Measurements from ENCODE around the gene GIT1. TPM values are rescaled to one million over a fixed set of nuclear protein-coding genes. Genes with fewer than 3 reads are reported as not detected.
A peak's percentile ranks its signal among the peaks of the same experiment; 100 is the strongest.

GIT1 gene
- total RNA-seq, 2 experiments from 2014 or later, result 72.7 to 75.1 TPM

DNA sequence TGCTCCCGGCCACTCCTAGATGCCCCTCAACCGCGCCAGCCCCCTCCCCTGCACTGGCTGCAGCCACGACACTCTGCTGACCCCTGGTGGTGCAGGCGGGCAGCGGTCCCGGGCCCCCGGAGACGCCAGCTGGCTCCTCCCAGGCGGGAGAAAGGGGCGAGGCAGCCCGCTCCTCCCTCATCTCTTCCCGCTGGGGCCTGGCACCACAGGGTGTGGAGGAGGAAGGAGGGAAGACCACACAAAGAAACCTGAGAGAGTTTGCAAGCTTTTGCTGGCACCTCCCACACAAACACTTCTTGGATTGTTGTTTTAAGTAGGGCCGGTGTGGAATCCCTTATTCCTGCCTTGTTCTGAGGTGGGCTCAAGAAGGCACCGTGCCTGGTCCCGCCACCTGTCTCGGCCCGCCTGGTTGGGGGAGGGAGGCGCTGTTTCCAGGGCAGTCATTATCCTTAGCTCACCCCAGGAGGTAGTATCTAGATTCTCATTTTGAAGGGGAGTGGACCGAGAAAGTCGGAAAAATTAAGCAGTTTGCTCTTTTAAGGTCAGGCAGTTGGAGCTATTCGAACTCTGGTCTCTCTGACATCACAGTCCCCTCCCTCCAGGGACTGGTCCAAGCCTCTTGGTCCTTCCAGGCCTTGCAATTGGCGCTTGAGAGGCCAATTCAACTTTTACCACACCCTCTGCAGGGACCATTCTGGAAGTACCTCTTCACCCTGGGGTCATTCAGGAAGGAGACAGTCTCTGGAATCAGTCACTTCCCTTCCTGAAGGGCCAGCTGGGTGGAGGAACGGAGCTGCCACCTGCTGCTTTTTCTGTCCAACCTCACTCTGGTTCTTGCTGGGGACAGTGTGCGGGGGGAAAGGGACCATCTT is 2.5 kb upstream of the GIT1 start:
- ChIA-PET POLR2A (interaction anchor here (0.9 to 2.3 kb wide), 5 partner anchors 10 to 338 kb away, joined by 3 to 10 read pairs (median 3); partner anchors contain the start of genes ABHD15, SSH2 and TP53I13), CTCF (interaction anchor here (0.6 to 4.7 kb wide), 21 partner anchors 9 to 468 kb away, joined by 3 to 107 read pairs (median 6); partner anchors contain the start of genes ABHD15 and TP53I13)
- Mint-ChIP-seq H3K9me3 (ENCODE audit: insufficient read depth) (no peaks in the 10 kb centered on the region), H3K27ac (peak overlapping the region; percentile 73), H3K4me1 (ENCODE audit: low read depth) (peaks cover 53% of the 10 kb centered on the region), H3K27me3 (ENCODE audit: low read depth) (no peaks in the 10 kb centered on the region), H3K4me3 (peak overlapping the region; percentile 85), H3K36me3 (ENCODE audit: low read depth) (peaks cover 2% of the 10 kb centered on the region)
- peak; percentile 47 for ATAC-seq
- peak; percentile 84 for DNase-seq

DNA sequence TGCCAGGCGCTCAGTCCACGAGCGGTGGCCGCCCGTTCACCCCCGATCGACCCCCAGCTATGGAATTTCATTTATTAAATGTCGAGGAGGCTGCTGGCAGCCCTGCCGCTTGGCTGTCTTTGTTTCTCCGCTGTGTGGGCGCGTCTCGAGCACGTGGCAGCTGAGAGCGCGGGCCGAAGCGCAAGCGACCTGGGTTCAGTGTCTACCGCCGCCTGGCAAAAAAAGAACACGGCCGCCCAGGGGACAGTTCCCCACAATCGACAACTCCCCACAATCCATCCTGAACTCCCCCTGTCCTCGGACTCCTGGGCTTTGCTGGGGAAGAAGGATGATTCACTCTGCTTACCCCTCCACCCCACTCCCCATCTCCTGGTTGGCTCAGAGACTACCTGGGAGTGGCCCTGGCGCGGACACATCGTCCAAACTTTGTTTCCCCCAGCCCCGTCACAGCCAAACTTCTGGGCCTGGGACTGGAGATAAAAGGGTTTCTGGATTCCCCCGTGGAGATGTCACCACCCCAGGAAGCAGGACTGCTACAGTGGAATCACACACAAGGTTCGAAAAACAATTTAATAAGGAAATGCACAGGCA is 1.8 kb upstream of the GIT1 start:
- H3K27ac Mint-ChIP-seq, result peak overlapping the region; percentile 73
- DNase-seq (peak; percentile 49), ATAC-seq (no peak)
- ChIA-PET CTCF (interaction anchor here (0.7 to 4.7 kb wide), 20 partner anchors 9 to 467 kb away, joined by 3 to 107 read pairs (median 6); partner anchors contain the start of genes ABHD15 and TP53I13), POLR2A (interaction anchor here (0.8 to 2.3 kb wide), 4 partner anchors 24 to 26 kb away, joined by 4 to 10 read pairs (median 4); partner anchors contain the start of genes ABHD15 and TP53I13)
- peak overlapping the region; percentile 85 for H3K4me3 Mint-ChIP-seq
- no peaks in the 10 kb centered on the region for H3K9me3 Mint-ChIP-seq (ENCODE audit: insufficient read depth)
- no peaks in the 10 kb centered on the region for H3K27me3 Mint-ChIP-seq (ENCODE audit: low read depth)
- peaks cover 2% of the 10 kb centered on the region for H3K36me3 Mint-ChIP-seq (ENCODE audit: low read depth)
- peaks cover 60% of the 10 kb centered on the region for H3K4me1 Mint-ChIP-seq (ENCODE audit: low read depth)

DNA sequence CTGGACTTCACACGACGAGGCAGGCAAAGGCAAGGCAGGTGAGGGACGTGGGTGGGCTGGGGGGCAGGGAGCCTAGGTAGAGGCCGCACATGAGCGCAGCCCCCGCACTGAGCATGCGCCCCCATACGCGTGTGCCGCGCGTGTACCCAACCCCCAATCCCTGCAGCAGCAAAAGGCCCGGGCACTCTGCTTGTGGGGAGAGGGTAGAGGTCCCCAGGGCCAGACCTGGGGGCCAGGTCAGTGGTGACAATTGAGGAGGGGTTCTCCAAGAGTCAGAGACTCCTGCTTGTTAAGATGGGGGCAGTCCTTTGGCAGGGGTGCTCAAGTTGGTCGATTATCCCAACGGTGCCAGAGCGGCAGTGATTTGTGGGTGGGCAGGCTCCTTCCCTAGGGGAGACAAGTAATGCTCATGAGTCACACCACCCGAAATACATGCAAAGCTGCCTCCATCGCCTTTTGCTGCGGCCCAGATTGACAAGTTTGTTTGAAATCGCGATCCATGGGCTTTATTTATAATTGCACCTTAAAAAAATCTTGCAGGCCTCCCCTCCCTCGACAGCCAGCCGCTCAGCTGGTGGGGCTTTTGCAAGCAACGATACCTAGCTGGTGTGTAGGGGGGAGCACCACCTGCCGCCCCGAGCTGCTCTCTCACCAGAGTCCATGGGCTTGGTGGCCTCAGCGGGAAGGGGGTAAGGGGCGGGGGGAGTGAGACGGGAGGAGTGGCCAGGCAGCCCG is 1.1 kb upstream of the GIT1 start:
- peaks cover 64% of the 10 kb centered on the region for H3K4me1 Mint-ChIP-seq (ENCODE audit: low read depth)
- peak overlapping the region; percentile 85 for H3K4me3 Mint-ChIP-seq
- DNase-seq (no peak), ATAC-seq (no peak)
- ChIA-PET POLR2A (interaction anchor here (0.8 to 1.3 kb wide), 3 partner anchors 23 to 27 kb away, joined by 4 read pairs; partner anchors contain the start of genes ABHD15 and TP53I13), CTCF (interaction anchor here (0.8 to 4.7 kb wide), 11 partner anchors 8 to 370 kb away, joined by 3 to 107 read pairs (median 7); partner anchors contain the start of genes ABHD15 and TP53I13)
- H3K27me3 Mint-ChIP-seq (ENCODE audit: low read depth), result no peaks in the 10 kb centered on the region
- H3K9me3 Mint-ChIP-seq (ENCODE audit: insufficient read depth), result no peaks in the 10 kb centered on the region
- peak overlapping the region; percentile 90 for H3K27ac Mint-ChIP-seq
- peaks cover 2% of the 10 kb centered on the region for H3K36me3 Mint-ChIP-seq (ENCODE audit: low read depth)

DNA sequence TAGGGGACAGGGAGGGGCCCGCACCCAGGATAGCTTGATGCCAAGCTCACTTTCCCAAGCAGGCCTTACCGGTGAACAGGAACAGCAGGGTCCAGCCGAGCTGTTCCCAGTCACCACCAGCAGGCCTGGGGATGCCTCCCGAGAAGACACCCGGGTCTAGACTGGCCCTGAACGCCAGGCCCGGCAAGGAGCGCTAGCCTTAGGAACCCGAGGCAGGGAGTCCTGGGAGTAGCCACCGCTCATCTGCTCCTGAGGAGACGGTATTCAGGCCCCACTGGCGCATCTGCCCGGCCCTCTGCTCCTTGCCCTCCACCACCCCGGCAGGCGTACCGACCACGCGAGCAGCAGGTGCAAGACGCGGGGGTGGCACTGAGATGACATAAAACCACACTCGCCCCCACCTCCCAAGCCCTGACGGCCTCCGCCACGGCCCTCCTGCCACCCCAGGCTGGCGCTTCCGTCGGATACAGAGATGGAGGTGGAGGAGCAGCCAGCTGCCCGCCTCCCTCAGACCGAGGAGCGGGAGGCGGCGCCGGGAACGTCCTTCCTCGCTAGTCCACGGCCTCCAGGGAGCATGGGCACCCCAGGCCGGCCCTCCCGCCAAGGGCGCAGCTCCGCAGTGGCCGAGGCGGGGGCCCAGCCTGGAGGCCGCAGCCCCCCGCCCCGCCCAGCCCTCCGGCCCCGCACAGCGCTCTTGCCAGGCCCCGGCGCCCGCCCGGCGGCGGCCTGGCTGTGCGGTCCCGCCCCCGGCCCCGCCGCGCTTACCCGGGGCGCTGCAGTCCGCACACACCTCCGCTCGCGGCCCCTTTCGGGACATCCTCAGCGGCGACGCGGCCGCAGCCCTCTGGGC is 661 bp downstream of the GIT1 start:
- ATAC-seq, result peak; percentile 24
- DNase-seq, result peak; percentile 52
- Mint-ChIP-seq H3K4me1 (ENCODE audit: low read depth) (peaks cover 76% of the 10 kb centered on the region), H3K9me3 (ENCODE audit: insufficient read depth) (no peaks in the 10 kb centered on the region), H3K36me3 (ENCODE audit: low read depth) (peaks cover 5% of the 10 kb centered on the region), H3K4me3 (peak overlapping the region; percentile 97), H3K27me3 (ENCODE audit: low read depth) (no peaks in the 10 kb centered on the region), H3K27ac (peak overlapping the region; percentile 87)
- ChIA-PET CTCF (interaction anchor here (1.0 to 2.7 kb wide), 9 partner anchors 10 to 219 kb away, joined by 3 to 25 read pairs (median 8); partner anchors contain the start of genes ABHD15 and TP53I13), POLR2A (interaction anchor here (1.0 to 2.2 kb wide), 5 partner anchors 18 to 342 kb away, joined by 3 to 14 read pairs (median 4); partner anchors contain the start of genes CORO6 and NUFIP2)

DNA sequence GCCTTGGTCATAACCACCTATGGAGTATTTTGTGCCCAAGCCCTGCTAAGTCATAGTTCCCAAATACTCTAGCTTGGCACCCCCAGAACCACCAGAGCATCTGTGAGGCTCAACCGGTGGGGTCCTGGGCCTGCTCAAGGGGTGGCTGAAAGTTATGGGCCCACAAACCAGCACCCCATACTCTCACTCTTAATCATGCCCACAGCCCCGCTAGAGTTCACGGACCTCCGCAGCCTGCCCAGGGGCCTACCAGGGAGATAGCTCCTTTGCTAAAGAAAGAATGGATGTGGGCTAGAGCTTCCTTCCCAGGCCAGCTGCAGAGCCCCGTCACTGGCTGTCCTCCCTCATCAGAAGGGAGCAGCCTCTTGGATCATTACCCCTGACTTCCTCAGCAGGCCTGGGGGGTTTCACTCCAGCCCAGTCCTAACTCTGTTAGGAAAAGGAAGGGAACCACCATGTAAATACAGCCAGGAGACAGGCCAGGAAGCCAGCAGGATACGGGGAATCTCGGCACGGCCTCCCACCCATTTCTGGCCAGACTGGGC is 1.4 kb downstream of the GIT1 start:
- CTCF ChIA-PET, result interaction anchor here (0.9 to 2.7 kb wide), 10 partner anchors 9 to 218 kb away, joined by 3 to 25 read pairs (median 7); partner anchors contain the start of genes ABHD15 and TP53I13
- Mint-ChIP-seq H3K27me3 (ENCODE audit: low read depth) (no peaks in the 10 kb centered on the region), H3K4me3 (peak overlapping the region; percentile 97), H3K9me3 (ENCODE audit: insufficient read depth) (no peaks in the 10 kb centered on the region), H3K36me3 (ENCODE audit: low read depth) (peaks cover 11% of the 10 kb centered on the region), H3K4me1 (ENCODE audit: low read depth) (peaks cover 79% of the 10 kb centered on the region), H3K27ac (peak overlapping the region; percentile 87)
- ATAC-seq (no peak), DNase-seq (no peak)
- POLR2A ChIA-PET, result interaction anchor here (0.8 to 2.2 kb wide), 6 partner anchors 18 to 343 kb away, joined by 3 to 14 read pairs (median 4); partner anchors contain the start of genes CORO6, NUFIP2 and TP53I13

DNA sequence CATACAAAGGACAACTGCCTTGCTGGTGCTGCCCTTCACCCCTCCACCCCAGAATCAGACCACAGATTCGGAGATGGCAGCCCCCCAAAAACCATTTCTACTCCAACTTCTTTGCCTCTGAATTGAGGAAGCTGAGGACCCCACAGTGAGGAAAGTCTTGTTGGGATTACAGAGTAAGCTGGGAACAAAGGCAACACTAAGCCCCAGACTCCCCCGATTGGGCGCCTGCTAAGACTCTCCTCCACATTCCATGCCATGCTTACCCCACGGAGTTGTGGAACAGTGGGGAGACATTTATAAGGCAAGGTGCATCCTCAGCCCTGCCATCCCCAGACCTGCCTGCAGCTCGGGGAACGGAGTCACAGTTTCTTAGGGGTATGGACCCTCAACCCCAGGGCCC is 1.9 kb downstream of the GIT1 start:
- ATAC-seq, result no peak
- peak overlapping the region; percentile 39 for H3K27ac Mint-ChIP-seq
- H3K36me3 Mint-ChIP-seq (ENCODE audit: low read depth), result peaks cover 14% of the 10 kb centered on the region
- ChIA-PET CTCF (interaction anchor here (0.9 to 2.7 kb wide), 10 partner anchors 9 to 218 kb away, joined by 3 to 25 read pairs (median 6); partner anchors contain the start of genes ABHD15 and TP53I13), POLR2A (interaction anchor here (0.8 to 2.2 kb wide), 4 partner anchors 20 to 343 kb away, joined by 3 to 14 read pairs (median 4); partner anchors contain the start of genes CORO6 and TP53I13)
- no peaks in the 10 kb centered on the region for H3K9me3 Mint-ChIP-seq (ENCODE audit: insufficient read depth)
- peak overlapping the region; percentile 97 for H3K4me3 Mint-ChIP-seq
- H3K4me1 Mint-ChIP-seq (ENCODE audit: low read depth), result peaks cover 76% of the 10 kb centered on the region
- no peak for DNase-seq
- H3K27me3 Mint-ChIP-seq (ENCODE audit: low read depth), result no peaks in the 10 kb centered on the region

DNA sequence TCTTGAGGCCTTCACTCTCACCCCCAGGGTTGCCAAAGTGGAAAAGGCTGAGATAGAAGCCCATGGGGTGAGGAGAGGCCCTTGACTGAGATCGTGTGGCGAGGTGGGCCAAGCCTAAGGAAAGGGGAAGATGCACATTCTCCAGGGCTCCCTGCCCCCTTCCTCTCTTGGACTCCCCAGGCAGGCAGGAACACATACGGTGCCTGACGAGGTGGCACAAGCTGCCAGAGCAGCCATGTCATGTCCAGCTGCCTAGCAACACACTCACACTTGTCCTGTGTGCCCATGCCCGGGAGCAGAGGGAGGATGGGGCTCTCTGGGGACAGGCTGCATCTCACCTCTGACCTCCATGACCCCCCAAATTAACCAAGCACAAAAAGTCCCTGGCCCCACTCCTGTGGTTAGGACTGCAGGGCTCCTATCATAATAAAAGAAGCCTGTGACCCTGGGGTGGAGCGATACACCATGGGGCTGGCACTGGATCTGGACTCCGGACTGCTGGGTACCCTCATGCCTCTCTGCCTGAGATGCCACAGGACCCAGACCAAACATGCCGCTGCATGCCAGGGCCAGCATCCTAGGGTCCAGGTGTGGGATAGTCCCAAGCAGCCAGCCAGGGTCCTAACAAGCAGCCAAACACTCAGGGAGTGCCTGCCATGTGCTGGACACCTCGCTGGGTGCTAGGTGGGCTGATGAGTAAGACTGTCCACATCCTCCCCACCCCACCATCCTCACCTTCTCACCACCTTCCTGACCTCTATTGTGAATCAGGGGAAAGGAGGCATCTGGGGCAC is 2.6 kb downstream of the GIT1 start:
- CTCF ChIA-PET, result interaction anchor here (0.9 to 2.7 kb wide), 10 partner anchors 8 to 217 kb away, joined by 3 to 25 read pairs (median 8); partner anchors contain the start of genes ABHD15 and TP53I13
- no peak for DNase-seq
- peaks cover 20% of the 10 kb centered on the region for H3K36me3 Mint-ChIP-seq (ENCODE audit: low read depth)
- H3K27me3 Mint-ChIP-seq (ENCODE audit: low read depth), result no peaks in the 10 kb centered on the region
- no peak for ATAC-seq
- POLR2A ChIA-PET, result interaction anchor here (0.6 to 2.2 kb wide), 3 partner anchors 29 to 161 kb away, joined by 3 to 14 read pairs (median 11); no protein-coding TSS in a partner anchor
- H3K27ac Mint-ChIP-seq, result peak overlapping the region; percentile 61
- H3K9me3 Mint-ChIP-seq (ENCODE audit: insufficient read depth), result no peaks in the 10 kb centered on the region
- H3K4me1 Mint-ChIP-seq (ENCODE audit: low read depth), result peaks cover 69% of the 10 kb centered on the region
- H3K4me3 Mint-ChIP-seq, result peak overlapping the region; percentile 97

DNA sequence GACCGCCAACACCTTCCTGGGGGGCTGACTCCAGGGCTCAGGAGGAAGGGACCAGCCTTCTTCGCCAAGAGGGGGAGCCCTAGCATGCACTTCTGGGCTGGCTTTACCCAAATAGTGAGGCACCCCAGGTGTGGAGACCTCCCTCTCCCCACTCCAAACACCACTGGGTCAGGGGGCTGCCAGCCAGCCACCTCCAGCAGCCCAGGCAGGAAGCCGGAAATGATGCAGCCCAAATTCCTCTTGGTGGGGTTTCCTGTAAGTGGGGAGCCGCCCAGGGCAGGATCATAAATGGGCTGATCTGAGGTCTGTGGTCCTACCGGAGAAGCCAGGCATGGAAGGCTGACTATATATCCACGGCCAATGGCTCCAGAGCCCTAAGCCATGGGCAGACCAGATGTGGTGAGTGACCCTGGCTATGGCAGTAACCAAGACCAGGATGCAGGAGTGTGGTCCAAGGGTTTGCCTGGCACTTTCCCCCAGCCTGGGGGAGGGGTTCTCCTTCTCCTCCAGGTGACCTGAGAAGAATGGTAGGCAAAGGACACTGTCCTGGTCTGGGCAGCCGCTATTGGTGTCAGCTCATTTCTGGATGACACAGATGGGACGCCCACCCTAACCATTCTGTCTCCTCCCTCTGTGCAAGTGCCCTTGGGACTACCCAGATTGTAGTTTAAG is 4.2 kb downstream of the GIT1 start:
- ATAC-seq (no peak), DNase-seq (peak; percentile 54)
- no peaks in the 10 kb centered on the region for H3K27me3 Mint-ChIP-seq (ENCODE audit: low read depth)
- CTCF ChIA-PET, result interaction anchor here (0.5 to 1.7 kb wide), 3 partner anchors 28 to 1725 kb away, joined by 3 to 16 read pairs (median 6); no protein-coding TSS in a partner anchor
- peaks cover 23% of the 10 kb centered on the region for H3K36me3 Mint-ChIP-seq (ENCODE audit: low read depth)
- no peaks in the 10 kb centered on the region for H3K9me3 Mint-ChIP-seq (ENCODE audit: insufficient read depth)
- H3K27ac Mint-ChIP-seq, result peak overlapping the region; percentile 81
- peaks cover 62% of the 10 kb centered on the region for H3K4me1 Mint-ChIP-seq (ENCODE audit: low read depth)
- POLR2A ChIA-PET, result interaction anchor here (0.6 to 1.8 kb wide), 2 partner anchors 30 to 32 kb away, joined by 4 to 11 read pairs; no protein-coding TSS in a partner anchor
- H3K4me3 Mint-ChIP-seq, result peak overlapping the region; percentile 31

Measured in activated CD8-positive, alpha-beta T cell treated with anti-CD3 and anti-CD28 coated beads, Interleukin-2, amount 10 ng/mL, durations not matched to agents 7 days and 5 days (primary cell).